ENCODE results near the gene SERTAD3.

DNA sequence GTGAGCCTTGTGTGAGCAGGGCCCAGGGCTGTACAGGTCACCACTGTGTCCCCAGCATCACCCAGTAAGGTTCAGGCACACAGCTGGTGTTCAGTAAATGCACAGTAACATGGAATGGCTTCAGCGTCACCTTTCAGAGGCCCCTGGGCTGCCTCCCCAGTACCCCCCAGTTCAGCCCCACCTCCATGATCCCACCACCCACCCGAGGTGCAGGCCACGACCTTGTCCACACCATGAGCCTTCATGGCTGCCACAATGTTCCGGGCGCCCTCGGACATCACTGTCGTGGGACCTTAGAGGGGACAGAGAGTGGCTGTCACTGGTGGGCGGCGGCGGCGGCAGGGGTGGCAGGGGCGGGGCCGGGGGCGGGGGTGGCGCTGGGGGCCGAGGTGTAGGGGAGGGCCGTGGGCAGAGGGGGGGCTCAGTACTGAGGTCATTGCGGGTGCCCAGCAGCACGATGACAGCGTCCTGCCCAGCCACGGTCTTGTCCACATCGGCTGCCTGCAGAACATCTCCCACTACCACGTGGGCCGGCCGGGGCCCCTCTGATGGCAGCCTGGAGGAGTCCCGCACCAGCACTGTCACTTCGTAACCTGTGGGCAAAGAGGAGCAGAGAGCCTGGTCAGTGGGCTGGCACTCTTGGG lies 13.9 kb upstream of the SERTAD3 start:
- TF ChIP-seq, protein P1, sequence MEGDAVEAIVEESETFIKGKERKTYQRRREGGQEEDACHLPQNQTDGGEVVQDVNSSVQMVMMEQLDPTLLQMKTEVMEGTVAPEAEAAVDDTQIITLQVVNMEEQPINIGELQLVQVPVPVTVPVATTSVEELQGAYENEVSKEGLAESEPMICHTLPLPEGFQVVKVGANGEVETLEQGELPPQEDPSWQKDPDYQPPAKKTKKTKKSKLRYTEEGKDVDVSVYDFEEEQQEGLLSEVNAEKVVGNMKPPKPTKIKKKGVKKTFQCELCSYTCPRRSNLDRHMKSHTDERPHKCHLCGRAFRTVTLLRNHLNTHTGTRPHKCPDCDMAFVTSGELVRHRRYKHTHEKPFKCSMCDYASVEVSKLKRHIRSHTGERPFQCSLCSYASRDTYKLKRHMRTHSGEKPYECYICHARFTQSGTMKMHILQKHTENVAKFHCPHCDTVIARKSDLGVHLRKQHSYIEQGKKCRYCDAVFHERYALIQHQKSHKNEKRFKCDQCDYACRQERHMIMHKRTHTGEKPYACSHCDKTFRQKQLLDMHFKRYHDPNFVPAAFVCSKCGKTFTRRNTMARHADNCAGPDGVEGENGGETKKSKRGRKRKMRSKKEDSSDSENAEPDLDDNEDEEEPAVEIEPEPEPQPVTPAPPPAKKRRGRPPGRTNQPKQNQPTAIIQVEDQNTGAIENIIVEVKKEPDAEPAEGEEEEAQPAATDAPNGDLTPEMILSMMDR (IDR thresholded peaks at IDR 0.05), result no peak
- TF ChIP-seq POLR2A (IDR thresholded peaks at IDR 0.05), result no peak
